Measurements from ENCODE around the gene MKNK1. TPM values are rescaled to one million over a fixed set of nuclear protein-coding genes. Genes with fewer than 3 reads are reported as not detected.

Gene MKNK1
- total RNA-seq, 4 donors from 2014 or later: 23.0 to 42.1 (median 34.5) TPM

- 19% methylated on average over 3 of the region's 3 CpGs; no CpG with 5 or more reads in 1 of the 2 donors for WGBS, 2 donors (ENCODE audit: low coverage in 1 of 2)
- Histone ChIP-seq H3K27ac (peak overlapping the region; percentile 57 to 99 (median 97)), H3K4me3 (peak overlapping the region; percentile 50 to 90), H3K4me1 (peaks cover 2 to 65% (median 46%) of the 10 kb centered on the region in 3 donors), H3K27me3 (no peaks in the 10 kb centered on the region), H3K9me3 (no peaks in the 10 kb centered on the region), H3K36me3 (peaks cover 0 to 23% of the 10 kb centered on the region in 2 donors)
- no peak for ATAC-seq
- TF ChIP-seq POLR2A (IDR thresholded peaks at IDR 0.05): no peak
- TF ChIP-seq CTCF (IDR thresholded peaks at IDR 0.05): no peak
- TF ChIP-seq POLR2AphosphoS5 (IDR thresholded peaks at IDR 0.05): no peak
- TF ChIP-seq EP300 (IDR thresholded peaks at IDR 0.05): no peak
Observed at GRCh38 chr1:46615735-46616134, 11.7 kb upstream of the MKNK1 start.

- H3K4me1 ChIP-seq: peaks cover 2 to 71% (median 46%) of the 10 kb centered on the region in 3 donors
Observed at GRCh38 chr1:46615088-46615487, 11.0 kb upstream of the MKNK1 start.

GRCh38 chr1:46614604-46614984 lies 10.5 kb upstream of the MKNK1 start:
- Histone ChIP-seq H3K4me3 (peak overlapping the region in 1 of 2 donors; percentile 46), H3K4me1 (peaks cover 2 to 72% (median 46%) of the 10 kb centered on the region in 3 donors), H3K27me3 (no peaks in the 10 kb centered on the region), H3K9me3 (no peaks in the 10 kb centered on the region), H3K36me3 (peaks cover 0 to 34% of the 10 kb centered on the region in 2 donors), H3K27ac (peak overlapping the region; percentile 21 to 99 (median 97))
- 67% methylated on average over 1 of the region's 2 CpGs; no CpG with 5 or more reads in 1 of the 2 donors for WGBS, 2 donors (ENCODE audit: low coverage in 1 of 2)
- TF ChIP-seq POLR2A (IDR thresholded peaks at IDR 0.05) (no peak), CTCF (IDR thresholded peaks at IDR 0.05) (no peak)
- ATAC-seq: no peak

More at GRCh38 chr1:46615088-46615487, 11.0 kb upstream of the MKNK1 start:
- peak overlapping the region in 1 of 2 donors; percentile 90 for H3K4me3 ChIP-seq
- no peaks in the 10 kb centered on the region for H3K27me3 ChIP-seq
- H3K27ac ChIP-seq: peak overlapping the region in 3 of 4 donors; percentile 96 to 99 (median 98)
- peaks cover 0 to 30% of the 10 kb centered on the region in 2 donors for H3K36me3 ChIP-seq
- 83 to 92% methylated on average over 2 of the region's 2 CpGs for WGBS, 2 donors (ENCODE audit: low coverage in 1 of 2)
- TF ChIP-seq POLR2A (IDR thresholded peaks at IDR 0.05) (no peak), EP300 (IDR thresholded peaks at IDR 0.05) (no peak), CTCF (IDR thresholded peaks at IDR 0.05) (no peak), POLR2AphosphoS5 (IDR thresholded peaks at IDR 0.05) (no peak)
- ATAC-seq: no peak
- no peaks in the 10 kb centered on the region for H3K9me3 ChIP-seq

- peak overlapping the region in 1 of 2 donors; percentile 46 for H3K4me3 ChIP-seq
- peaks cover 2 to 72% (median 46%) of the 10 kb centered on the region in 3 donors for H3K4me1 ChIP-seq
Observed at GRCh38 chr1:46613661-46614603, 9.9 kb upstream of the MKNK1 start.

More at GRCh38 chr1:46613661-46614603, 9.9 kb upstream of the MKNK1 start:
- Histone ChIP-seq H3K36me3 (peaks cover 0 to 41% of the 10 kb centered on the region in 2 donors), H3K9me3 (no peaks in the 10 kb centered on the region), H3K27me3 (no peaks in the 10 kb centered on the region), H3K27ac (peak overlapping the region; percentile 21 to 99 (median 97))
- WGBS, 2 donors (ENCODE audit: low coverage in 1 of 2): 4% methylated on average over 12 of the region's 16 CpGs; no CpG with 5 or more reads in 1 of the 2 donors
- TF ChIP-seq POLR2AphosphoS5 (IDR thresholded peaks at IDR 0.05) (peak; percentile 64), EP300 (IDR thresholded peaks at IDR 0.05) (no peak), POLR2A (IDR thresholded peaks at IDR 0.05) (no peak), CTCF (IDR thresholded peaks at IDR 0.05) (no peak)
- ATAC-seq: peak; percentile 74
